Kidney epithelial cell (primary cell): ENCODE measurements around the gene ASB1. TPM values are rescaled to one million over a fixed set of nuclear protein-coding genes. Genes with fewer than 3 reads are reported as not detected.

Source experiments
- DNase-seq: peaks from one replicate; pipeline ENCODE4 v3.0.0-alpha.2; 2010; ENCODE audit warnings: low read depth
- H3K27me3 ChIP-seq: 2 replicates; pipeline ENCODE4 v1.6.0; 2011; ENCODE audit warnings: low read length; ENCODE audit not compliant: control insufficient read depth, insufficient read depth
- H3K36me3 ChIP-seq: 2 replicates; pipeline ENCODE4 v1.5.1; 2011; ENCODE audit warnings: low read length; ENCODE audit not compliant: control insufficient read depth, insufficient read depth
- H3K4me3 ChIP-seq: 2 replicates; pipeline ENCODE4 v1.5.1; 2011; ENCODE audit warnings: low read depth, mild to moderate bottlenecking, control low read depth, low read length
- CTCF ChIP-seq: IDR thresholded peaks from 2 replicates; pipeline ENCODE4 v1.5.1; 2011; ENCODE audit warnings: mild to moderate bottlenecking, moderate library complexity, low read length, control low read depth, inconsistent platforms; ENCODE audit not compliant: insufficient read depth, poor library complexity, severe bottlenecking
- total RNA-seq: library from RNA; depleted of rRNA; stranded (reverse); fragments of >200 nt; gene quantifications from 2 replicates; pipeline ENCODE4 v1.2.3, GENCODE V29; 2015

Gene ASB1
- total RNA-seq: 23.0 and 44.9 TPM in 2 replicates

- TF ChIP-seq CTCF: no peak
- no peaks in the 10 kb centered on the region for H3K27me3 ChIP-seq
- peak within 1 kb of the TSS; percentile 76 for H3K4me3 ChIP-seq
- H3K36me3 ChIP-seq: peaks cover 2% of the 10 kb centered on the region
- peak; percentile 44 for DNase-seq
Observed at GRCh38 chr2:238426568-238427434, at the start of gene ASB1. ASB1 (plus strand) TSS chr2:238426927; CDS start chr2:238427071, 144 bp downstream.

- no peak for TF ChIP-seq CTCF
- Histone ChIP-seq H3K4me3 (no peak overlapping the region), H3K36me3 (no peaks in the 10 kb centered on the region), H3K27me3 (no peaks in the 10 kb centered on the region)
- no peak for DNase-seq
Observed at GRCh38 chr2:238378230-238379095, 48.3 kb upstream of the ASB1 start.

GRCh38 chr2:238379096-238379810, 47.5 kb upstream of the ASB1 start:
- no peak overlapping the region for H3K4me3 ChIP-seq
- no peak for TF ChIP-seq CTCF

GRCh38 chr2:238380336-238380735, 46.4 kb upstream of the ASB1 start:
- no peak overlapping the region for H3K4me3 ChIP-seq
- no peak for DNase-seq
- H3K27me3 ChIP-seq: no peaks in the 10 kb centered on the region
- no peak for TF ChIP-seq CTCF
- no peaks in the 10 kb centered on the region for H3K36me3 ChIP-seq

More at GRCh38 chr2:238379096-238379810, 47.5 kb upstream of the ASB1 start:
- DNase-seq: peak; percentile 51
- Histone ChIP-seq H3K27me3 (no peaks in the 10 kb centered on the region), H3K36me3 (no peaks in the 10 kb centered on the region)

- H3K36me3 ChIP-seq: no peaks in the 10 kb centered on the region
- TF ChIP-seq CTCF: no peak
- no peak overlapping the region for H3K4me3 ChIP-seq
- no peak for DNase-seq
- no peaks in the 10 kb centered on the region for H3K27me3 ChIP-seq
Observed at GRCh38 chr2:238380785-238381184, 45.9 kb upstream of the ASB1 start.
